PC-9 (cell line): ENCODE results near the gene VPS50. TPM values are rescaled to one million over a fixed set of nuclear protein-coding genes. Genes with fewer than 3 reads are reported as not detected.
A peak's percentile ranks its signal among the peaks of the same experiment; 100 is the strongest.

Experiments
- BruUV-seq: library from RNA; stranded (reverse); fragments of 400-500 nt; replicated peaks from 2 replicates; lab custom pipeline; 2021; lab: Mats Ljungman, UMichigan
- CTCF ChIA-PET: fragments of 300-600 bp; sonication (Branson Sonifier 250); formaldehyde crosslinking; loops from one replicate; lab custom pipeline; 2022; ENCODE audit warnings: antibody characterized with exemption; lab: Charles Lee
- POLR2A ChIA-PET: fragments of 300-600 bp; sonication (Branson Sonifier 250); formaldehyde crosslinking; loops from one replicate; lab custom pipeline; 2022; ENCODE audit warnings: antibody characterized with exemption; ENCODE audit not compliant: unreplicated experiment; lab: Charles Lee
- DNase-seq, 2 experiments: peaks; one replicate each; pipeline versions ENCODE4 v3.0.0 to v3.0.0-alpha.2; 2015 to 2022; ENCODE audit warnings: mixed read lengths in 1 of 2
- H2AFZ ChIP-seq: fragments of 200-600 bp; sonication (generic); 2 replicates; pipeline ENCODE4 v1.8.1; 2017; ENCODE audit warnings: antibody characterized with exemption
- H3F3A ChIP-seq: fragments of 200-600 bp; sonication (generic); 2 replicates; pipeline ENCODE4 v1.8.1; 2017; ENCODE audit warnings: antibody characterized with exemption, mild to moderate bottlenecking, low read depth; ENCODE audit not compliant: insufficient read depth
- H3K27ac ChIP-seq: fragments of 200-600 bp; sonication (generic); 2 replicates; pipeline ENCODE4 v1.6.1; 2016; ENCODE audit warnings: mixed run types
- H3K27me3 ChIP-seq: fragments of 200-600 bp; sonication (generic); 2 replicates; pipeline ENCODE4 v1.6.1; 2016; ENCODE audit warnings: low read depth, mixed run types; ENCODE audit not compliant: insufficient read depth
- H3K36me3 ChIP-seq: fragments of 200-600 bp; sonication (generic); 2 replicates; pipeline ENCODE4 v1.6.1; 2016; ENCODE audit warnings: low read depth, mixed run types
- H3K4me1 ChIP-seq: fragments of 200-600 bp; sonication (generic); replicated peaks from 2 replicates; pipeline ENCODE4 v1.6.1; 2016; ENCODE audit warnings: mixed run types; ENCODE audit not compliant: insufficient read depth
- H3K4me2 ChIP-seq: fragments of 200-600 bp; sonication (generic); 2 replicates; pipeline ENCODE4 v1.6.1; 2017; ENCODE audit warnings: mixed run types
- H3K4me3 ChIP-seq: fragments of 200-600 bp; sonication (generic); 2 replicates; pipeline ENCODE4 v1.6.1; 2016; ENCODE audit warnings: mixed run types
- H3K79me2 ChIP-seq: fragments of 200-600 bp; sonication (generic); 2 replicates; pipeline ENCODE4 v1.6.1; 2017; ENCODE audit warnings: low read depth, mixed run types
- H3K9me2 ChIP-seq: fragments of 200-600 bp; sonication (generic); 2 replicates; pipeline ENCODE4 v1.8.1; 2017; ENCODE audit warnings: mild to moderate bottlenecking; ENCODE audit not compliant: insufficient read depth
- H3K9me3 ChIP-seq: fragments of 200-600 bp; sonication (generic); 2 replicates; pipeline ENCODE4 v1.8.1; 2016; ENCODE audit warnings: low read depth; ENCODE audit not compliant: insufficient read depth
- H4K20me1 ChIP-seq: fragments of 200-600 bp; sonication (generic); 2 replicates; pipeline ENCODE4 v1.8.1; 2017; ENCODE audit not compliant: insufficient read depth
- CTCF ChIP-seq: fragments of 200-600 bp; sonication (generic); conservative IDR thresholded peaks from 2 replicates; pipeline ENCODE4 v1.6.1; 2017; ENCODE audit warnings: mixed run types, antibody characterized with exemption, mild to moderate bottlenecking, moderate library complexity
- EZH2 ChIP-seq: fragments of 200-600 bp; sonication (generic); IDR thresholded peaks from 2 replicates; pipeline ENCODE4 v1.8.0; 2017; ENCODE audit warnings: antibody characterized with exemption, low read depth
- intact Hi-C: fragments of 100-400 bp; cut with micrococcal nuclease; formaldehyde crosslinking; loops from one replicate; pipeline ENCODE4 v1.10.0; 2022; ENCODE audit not compliant: unreplicated experiment
- total RNA-seq: library from RNA; stranded (reverse); gene quantifications from 2 replicates; pipeline ENCODE4 v1.2.3, GENCODE V29; 2021

The VPS50 gene
- total RNA-seq, 1 experiment from 2014 or later = 32.2 TPM

GRCh38 chr7:93188870-93189634, 43.1 kb upstream of the VPS50 start:
- intact Hi-C loops = no loop called here
- CTCF ChIA-PET = no interaction called here

GRCh38 chr7:93194386-93194785, 37.8 kb upstream of the VPS50 start:
- peak in 1 of 2 experiments; percentile 37 for DNase-seq
- Histone ChIP-seq H3K4me3 (no peak overlapping the region), H3K79me2 (no peaks in the 10 kb centered on the region), H3K36me3 (no peaks in the 10 kb centered on the region), H3K9me2 (no peaks in the 10 kb centered on the region), H3F3A (no peaks in the 10 kb centered on the region), H3K4me2 (peak overlapping the region; percentile 16; the same call in 1 of the 2 replicates), H3K9me3 (no peaks in the 10 kb centered on the region), H4K20me1 (no peaks in the 10 kb centered on the region), H3K27ac (no peak overlapping the region), H3K27me3 (no peaks in the 10 kb centered on the region), H2AFZ (peak overlapping the region; percentile 49; the same call in 1 of the 2 replicates), H3K4me1 (no peaks in the 10 kb centered on the region)
- CTCF ChIA-PET = no interaction called here
- TF ChIP-seq CTCF (no peak), EZH2 (no peak)
- BruUV-seq = no TSS peak
- POLR2A ChIA-PET = no interaction called here
- intact Hi-C loops = no loop called here

More at GRCh38 chr7:93188870-93189634, 43.1 kb upstream of the VPS50 start:
- no peaks in the 10 kb centered on the region for H3K36me3 ChIP-seq
- no peak overlapping the region for H3K27ac ChIP-seq
- no peak overlapping the region for H2AFZ ChIP-seq
- no TSS peak for BruUV-seq
- H3F3A ChIP-seq = no peaks in the 10 kb centered on the region
- no peaks in the 10 kb centered on the region for H3K9me2 ChIP-seq
- TF ChIP-seq CTCF (no peak), EZH2 (no peak)
- DNase-seq = no peak
- no peak overlapping the region for H3K4me2 ChIP-seq
- H3K79me2 ChIP-seq = no peaks in the 10 kb centered on the region
- no peaks in the 10 kb centered on the region for H4K20me1 ChIP-seq
- no peak overlapping the region for H3K4me3 ChIP-seq
- no peaks in the 10 kb centered on the region for H3K4me1 ChIP-seq
- POLR2A ChIA-PET = no interaction called here
- H3K9me3 ChIP-seq = no peaks in the 10 kb centered on the region
- no peaks in the 10 kb centered on the region for H3K27me3 ChIP-seq

- H3K9me3 ChIP-seq = no peaks in the 10 kb centered on the region; the same call in 1 of the 2 replicates
- H3K9me2 ChIP-seq = no peaks in the 10 kb centered on the region
- no peak overlapping the region for H2AFZ ChIP-seq
- H3K4me1 ChIP-seq = no peaks in the 10 kb centered on the region
- H3K4me2 ChIP-seq = no peak overlapping the region
- ChIA-PET POLR2A (no interaction called here), CTCF (no interaction called here)
- no peaks in the 10 kb centered on the region for H3K36me3 ChIP-seq
- no peak for DNase-seq
- no TSS peak for BruUV-seq
- H4K20me1 ChIP-seq = no peaks in the 10 kb centered on the region
- no peak for TF ChIP-seq EZH2
- no peak for TF ChIP-seq CTCF
- intact Hi-C loops = no loop called here
- no peak overlapping the region for H3K4me3 ChIP-seq
- H3K27me3 ChIP-seq = no peaks in the 10 kb centered on the region
- H3F3A ChIP-seq = no peaks in the 10 kb centered on the region
- H3K79me2 ChIP-seq = no peaks in the 10 kb centered on the region
- no peak overlapping the region for H3K27ac ChIP-seq
Measured at GRCh38 chr7:93196336-93196735, 35.8 kb upstream of the VPS50 start.
